ENCODE measurements around the gene PCDH1.

- TF ChIP-seq CTCF (IDR thresholded peaks at IDR 0.05) (peak in 3 of 12 donors; percentile 9 to 23 (median 10)), POLR2A (IDR thresholded peaks at IDR 0.05) (peak in 1 of 2 donors; percentile 82)
These were observed 28.6 kb downstream of the PCDH1 start for GRCh38 chr5:141849415-141850243.

All from heart left ventricle (tissue), 13 donors.